Renal cortex interstitium (tissue), 15 donors: ENCODE measurements around the gene ORC4. TPM values are rescaled to one million over a fixed set of nuclear protein-coding genes. Genes with fewer than 3 reads are reported as not detected.

ENCODE experiments used
- DNase-seq, 11 donors: peaks; one replicate each; pipeline ENCODE4 v3.0.0-alpha.2; 2013; ENCODE audit warnings: low read depth in 9 of 11, low spot score in 4 of 11; ENCODE audit errors: extremely low read depth in 1 of 11
- long read RNA-seq, 16 experiments: transcript quantifications; one replicate each; lab custom pipeline, GENCODE V29; 2026
- polyA plus RNA-seq, 3 donors: library from polyadenylated mRNA; unstranded; fragments of 120-200 nt; gene quantifications; one replicate each; pipeline ENCODE4 v1.2.1, GENCODE V29; 2013; ENCODE audit not compliant: insufficient read length in 3 of 3

Gene ORC4
- 100 to 1,000 TPM in 2 of 3 donors, 10 to 100 TPM in 1; 99.1 to 133 (median 120) TPM for polyA plus RNA-seq
- long read RNA-seq, donor 1, full-length matches to known transcripts: 12 of 12 reads
- long read RNA-seq, donor 1, partial matches to known transcripts: 0 of 12 reads
- long read RNA-seq, donor 1, other reads (novel, unspliced or antisense): 0 of 12 reads
- long read RNA-seq, donor 2, full-length matches to known transcripts: 9 of 9 reads
- long read RNA-seq, donor 2, partial matches to known transcripts: 0 of 9 reads
- long read RNA-seq, donor 2, other reads (novel, unspliced or antisense): 0 of 9 reads
- long read RNA-seq, donor 3, full-length matches to known transcripts: 19 of 19 reads
- long read RNA-seq, donor 3, partial matches to known transcripts: 0 of 19 reads
- long read RNA-seq, donor 3, other reads (novel, unspliced or antisense): 0 of 19 reads
- long read RNA-seq, donor 4, full-length matches to known transcripts: 24 of 24 reads
- long read RNA-seq, donor 4, partial matches to known transcripts: 0 of 24 reads
- long read RNA-seq, donor 4, other reads (novel, unspliced or antisense): 0 of 24 reads
- long read RNA-seq, donor 5: 0 reads
- long read RNA-seq, donor 6, full-length matches to known transcripts: 9 of 9 reads
- long read RNA-seq, donor 6, partial matches to known transcripts: 0 of 9 reads
- long read RNA-seq, donor 6, other reads (novel, unspliced or antisense): 0 of 9 reads
- long read RNA-seq, donor 7, full-length matches to known transcripts: 14 of 14 reads
- long read RNA-seq, donor 7, partial matches to known transcripts: 0 of 14 reads
- long read RNA-seq, donor 7, other reads (novel, unspliced or antisense): 0 of 14 reads
- long read RNA-seq, donor 8, full-length matches to known transcripts: 29 of 107 reads
- long read RNA-seq, donor 8, partial matches to known transcripts: 57 of 107 reads
- long read RNA-seq, donor 8, other reads (novel, unspliced or antisense): 21 of 107 reads
- long read RNA-seq, donor 9, full-length matches to known transcripts: 8 of 8 reads
- long read RNA-seq, donor 9, partial matches to known transcripts: 0 of 8 reads
- long read RNA-seq, donor 9, other reads (novel, unspliced or antisense): 0 of 8 reads
- long read RNA-seq, donor 10, full-length matches to known transcripts: 15 of 15 reads
- long read RNA-seq, donor 10, partial matches to known transcripts: 0 of 15 reads
- long read RNA-seq, donor 10, other reads (novel, unspliced or antisense): 0 of 15 reads
- long read RNA-seq, donor 11, full-length matches to known transcripts: 10 of 10 reads
- long read RNA-seq, donor 11, partial matches to known transcripts: 0 of 10 reads
- long read RNA-seq, donor 11, other reads (novel, unspliced or antisense): 0 of 10 reads
- long read RNA-seq, donor 12, full-length matches to known transcripts: 6 of 6 reads
- long read RNA-seq, donor 12, partial matches to known transcripts: 0 of 6 reads
- long read RNA-seq, donor 12, other reads (novel, unspliced or antisense): 0 of 6 reads
- long read RNA-seq, donor 13, full-length matches to known transcripts: 27 of 41 reads
- long read RNA-seq, donor 13, partial matches to known transcripts: 14 of 41 reads
- long read RNA-seq, donor 13, other reads (novel, unspliced or antisense): 0 of 41 reads
- long read RNA-seq, donor 14, full-length matches to known transcripts: 17 of 17 reads
- long read RNA-seq, donor 14, partial matches to known transcripts: 0 of 17 reads
- long read RNA-seq, donor 14, other reads (novel, unspliced or antisense): 0 of 17 reads
- long read RNA-seq, donor 15, full-length matches to known transcripts: 13 of 13 reads
- long read RNA-seq, donor 15, partial matches to known transcripts: 0 of 13 reads
- long read RNA-seq, donor 15, other reads (novel, unspliced or antisense): 0 of 13 reads
- long read RNA-seq, donor 16, full-length matches to known transcripts: 25 of 35 reads
- long read RNA-seq, donor 16, partial matches to known transcripts: 5 of 35 reads
- long read RNA-seq, donor 16, other reads (novel, unspliced or antisense): 5 of 35 reads

GRCh38 chr2:148020111-148021058, at the start of gene ORC4:
TSS of gene ORC4 (minus strand) at chr2:148020737. CDS start at chr2:147975958, 44,779 bp downstream.
- peak; percentile 98 to 100 (median 100) for DNase-seq

DNA sequence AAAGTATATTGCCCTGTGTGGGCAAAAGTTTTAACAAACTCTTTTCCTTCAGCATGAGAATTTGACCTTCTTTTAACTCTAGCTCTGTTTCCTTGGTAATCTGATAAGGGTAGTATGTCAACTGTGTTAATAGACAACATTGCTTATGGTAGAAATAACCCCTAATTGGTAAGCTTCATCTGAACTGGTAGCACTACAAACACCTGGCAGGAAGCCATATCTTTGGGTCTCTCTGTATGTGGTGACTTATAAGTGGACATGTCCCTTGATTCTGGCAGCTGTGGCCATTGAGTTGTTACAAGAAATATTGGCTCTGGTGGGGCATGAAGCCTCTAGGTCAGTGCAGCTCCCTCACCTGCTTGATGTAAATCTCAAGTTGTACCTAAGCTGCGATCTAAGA, 47.3 kb upstream of the ORC4 start:
- DNase-seq: peak in 1 of 11 donors; percentile 2

- no peak for DNase-seq
Measured at GRCh38 chr2:148065936-148066335, 45.4 kb upstream of the ORC4 start.

GRCh38 chr2:148063633-148064032, 43.1 kb upstream of the ORC4 start:
- DNase-seq: no peak

DNA sequence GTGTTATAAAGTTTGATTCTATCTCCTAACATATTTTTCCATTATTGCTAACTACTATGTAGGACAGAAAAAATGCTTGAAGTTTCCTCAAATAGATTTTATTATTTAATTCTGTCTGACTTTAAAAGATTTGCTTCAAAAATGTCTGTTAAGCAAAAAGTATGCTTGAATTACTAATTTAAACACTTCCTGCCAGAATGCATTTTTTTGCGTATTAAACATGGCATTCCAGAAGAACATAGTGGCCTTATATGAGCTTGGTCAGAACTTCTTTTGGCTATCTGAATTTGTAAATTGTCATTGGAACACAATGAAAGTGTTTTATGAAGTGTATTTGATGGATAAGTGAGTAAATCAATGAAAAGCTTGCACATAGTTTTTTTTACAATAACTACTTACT, 38.1 kb upstream of the ORC4 start:
- DNase-seq: no peak

DNA sequence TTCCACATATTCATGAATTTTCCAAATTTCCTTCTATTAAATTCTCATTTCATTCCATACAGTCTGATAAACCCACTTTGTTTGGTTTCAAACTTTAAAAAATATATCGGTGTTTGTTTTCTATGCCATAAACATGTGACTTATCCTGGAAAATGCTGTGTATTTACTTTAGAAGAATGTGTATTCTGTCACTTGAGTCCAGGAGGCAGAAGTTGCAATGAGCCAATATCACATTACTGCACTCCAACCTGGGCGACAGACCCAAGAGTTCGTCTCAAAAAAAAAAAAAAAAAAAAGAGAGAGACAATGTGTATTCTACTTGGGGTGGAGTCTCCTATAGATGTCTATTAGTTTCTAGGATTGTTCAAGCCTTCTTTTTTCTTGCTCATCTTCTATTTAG, 32.1 kb upstream of the ORC4 start:
- no peak for DNase-seq

DNA sequence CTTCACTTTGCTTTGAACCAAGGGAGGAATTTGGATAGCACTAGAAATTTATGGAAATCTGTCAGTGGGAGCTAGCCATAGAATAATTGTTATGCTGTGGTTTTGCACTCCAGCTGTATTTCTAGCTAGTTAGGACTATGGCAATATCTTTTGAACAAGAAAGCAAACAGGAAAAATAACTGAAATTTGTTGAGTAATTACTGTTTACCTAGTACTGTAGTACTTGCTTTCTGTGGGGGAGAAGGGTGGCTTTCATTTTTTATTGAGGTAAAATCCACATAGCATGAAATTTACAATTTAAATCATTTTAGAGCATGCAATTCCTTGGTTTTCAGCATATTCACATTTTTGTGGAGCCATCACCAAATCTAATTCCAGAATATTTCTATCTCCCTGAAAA, 28.7 kb upstream of the ORC4 start:
- DNase-seq: no peak

DNA sequence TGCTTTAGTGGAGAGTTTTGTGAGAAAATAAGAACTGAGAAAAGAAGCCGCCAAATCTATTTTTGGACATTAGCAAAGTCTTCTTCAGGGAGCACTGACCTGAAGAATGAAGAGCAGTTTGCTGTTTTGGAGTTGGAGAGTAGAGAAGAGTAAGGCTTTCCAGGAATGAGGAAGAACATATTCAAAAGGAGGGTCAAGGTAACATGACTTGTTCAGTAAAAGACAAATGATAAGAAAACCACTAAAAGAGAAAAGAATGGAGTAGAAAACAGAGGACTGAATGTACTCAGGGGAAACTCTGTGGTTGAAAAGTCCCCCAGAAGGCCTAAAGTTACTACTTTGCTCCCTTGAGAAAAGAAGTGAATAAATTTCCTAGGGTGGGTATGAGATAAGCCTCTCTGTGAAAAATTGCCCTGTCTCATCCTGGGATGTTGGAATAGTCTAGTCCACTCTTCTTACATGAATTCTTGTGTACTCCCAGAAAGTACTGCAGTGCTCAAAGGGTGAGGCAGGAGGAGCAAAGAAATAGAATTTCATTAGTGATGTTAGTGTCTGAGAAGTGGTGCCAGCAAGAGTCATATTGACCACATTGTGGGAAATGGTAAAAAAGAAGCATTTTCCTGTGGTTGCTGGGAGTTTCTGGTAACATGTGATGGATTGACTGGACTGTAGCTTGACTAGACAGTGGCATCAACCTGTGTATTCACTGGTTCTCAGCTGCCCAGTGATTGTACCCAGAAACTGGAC, 28.1 kb upstream of the ORC4 start:
- no peak for DNase-seq

- DNase-seq: no peak
Measured at GRCh38 chr2:148046802-148047201, 26.3 kb upstream of the ORC4 start.

DNA sequence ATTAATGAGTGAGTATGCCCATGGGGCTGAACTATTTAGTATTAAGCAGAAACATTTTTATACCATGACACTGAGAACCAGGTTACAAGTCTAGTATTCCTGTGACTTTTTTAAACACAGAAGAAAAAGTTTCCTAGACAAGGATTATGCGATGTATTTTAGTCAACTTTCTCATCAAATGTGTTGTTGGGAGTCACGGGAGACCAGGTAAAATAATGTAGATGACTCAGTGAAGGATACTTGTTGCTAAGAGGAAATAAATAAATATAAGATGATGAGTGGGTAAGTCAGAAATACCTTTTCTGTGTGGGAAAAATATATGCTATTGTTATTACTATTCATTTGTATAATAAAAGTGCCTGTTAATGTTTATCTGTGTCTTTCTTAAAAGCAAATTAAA, 23.8 kb upstream of the ORC4 start:
- no peak for DNase-seq

DNA sequence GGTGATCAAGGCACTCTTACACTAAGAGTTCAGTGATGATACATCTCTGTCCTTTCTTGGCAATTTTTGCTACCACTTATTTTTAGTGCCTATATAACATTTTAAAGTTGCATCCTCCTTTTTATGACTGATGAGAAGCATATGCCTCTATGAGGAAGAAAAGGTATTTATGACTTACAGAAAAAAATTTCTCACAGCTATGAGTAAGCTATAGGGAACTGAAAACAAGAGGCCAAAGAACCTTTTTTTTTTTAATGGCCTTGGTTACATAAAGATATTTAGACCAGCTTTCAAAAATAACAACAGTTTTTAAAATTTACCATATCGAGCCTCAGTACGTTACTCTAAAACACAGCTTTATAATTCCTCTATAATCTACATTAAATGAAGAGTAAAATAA, 21.7 kb upstream of the ORC4 start:
- DNase-seq: no peak

- DNase-seq: no peak
Measured at GRCh38 chr2:148039783-148040182, 19.2 kb upstream of the ORC4 start.

GRCh38 chr2:148032215-148032614, 11.7 kb upstream of the ORC4 start:
- no peak for DNase-seq

DNA sequence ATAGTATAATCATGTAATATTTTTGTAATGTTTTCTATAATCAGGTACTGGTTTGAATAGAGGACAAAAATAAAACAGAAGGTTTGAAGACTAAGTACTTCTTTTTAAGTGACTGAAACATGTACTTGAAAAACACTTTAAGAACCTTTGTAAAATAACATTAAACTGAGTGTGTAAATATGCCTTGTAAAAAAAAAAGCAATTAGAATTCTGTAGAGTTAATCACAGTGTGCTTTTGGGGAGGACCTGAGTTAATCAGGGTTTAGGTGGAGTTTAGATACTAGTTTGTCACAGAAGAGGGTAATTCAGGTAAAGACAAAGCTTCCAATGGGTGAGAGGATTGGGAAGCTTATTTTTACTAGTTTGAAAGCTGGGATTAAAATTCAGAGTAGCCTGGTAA, 10.6 kb upstream of the ORC4 start:
- no peak for DNase-seq

GRCh38 chr2:148028781-148029180, 8.2 kb upstream of the ORC4 start:
- no peak for DNase-seq

DNA sequence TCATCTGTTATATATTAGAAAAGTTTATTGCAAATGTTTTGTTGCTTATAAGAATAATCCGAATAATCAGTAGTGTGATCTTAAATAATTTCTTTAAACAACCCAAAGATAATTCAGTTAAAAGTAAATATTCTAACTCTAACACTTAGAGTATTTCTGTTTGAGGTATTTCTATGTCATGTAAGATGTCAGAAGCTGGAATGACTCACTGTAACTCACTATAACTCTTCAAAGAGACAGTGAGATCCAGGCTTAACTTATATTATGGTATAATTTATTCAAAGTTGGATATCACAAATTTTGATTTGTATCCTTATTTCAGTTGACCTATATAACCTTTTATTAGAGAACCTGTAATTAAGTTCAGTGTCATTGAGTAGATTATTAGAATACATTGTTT, 7.3 kb upstream of the ORC4 start:
- DNase-seq: no peak
